AG04450 (cell line): ENCODE measurements around the gene XRCC3. TPM values are rescaled to one million over a fixed set of nuclear protein-coding genes. Genes with fewer than 3 reads are reported as not detected.

Source experiments
- CTCF ChIA-PET: fragments of 300-600, 350-600 bp; formaldehyde crosslinking; extraction: SDS; loops from one replicate; lab custom pipeline; 2022; ENCODE audit warnings: antibody characterized with exemption, inconsistent platforms; lab: Charles Lee
- POLR2A ChIA-PET: fragments of 350-600 bp; formaldehyde crosslinking; extraction: SDS; loops from one replicate; lab custom pipeline; 2021; ENCODE audit warnings: antibody characterized with exemption, inconsistent platforms; lab: Yijun Ruan, JAX
- DNase-seq: peaks from one replicate; pipeline ENCODE4 v3.0.0-alpha.2; 2011; ENCODE audit warnings: low read depth, low spot score
- H3K27ac ChIP-seq: one replicate; pipeline ENCODE4 v1.5.1; 2012; ENCODE audit warnings: low read depth, low read length, control low read depth
- H3K27me3 ChIP-seq: one replicate; pipeline ENCODE4 v1.6.0; 2012; ENCODE audit warnings: low read length; ENCODE audit not compliant: control insufficient read depth, insufficient read depth
- H3K4me3 ChIP-seq: 2 replicates; pipeline ENCODE4 v1.5.1; 2011; ENCODE audit warnings: mild to moderate bottlenecking, low read depth, low read length, control low read depth
- H3K9me3 ChIP-seq: 2 replicates; pipeline ENCODE4 v1.5.1; 2012; ENCODE audit warnings: low read length; ENCODE audit not compliant: control insufficient read depth, insufficient read depth
- CTCF ChIP-seq: IDR thresholded peaks from 2 replicates; pipeline ENCODE4 v1.5.1; 2011; ENCODE audit warnings: low read depth, low read length, control low read depth, inconsistent platforms
- polyA plus RNA-seq: library from polyadenylated mRNA; depleted of rRNA; stranded (reverse); fragments of >200 nt; gene quantifications from 2 replicates; pipeline ENCODE4 v1.2.3, GENCODE V29; 2011

The XRCC3 gene
- polyA plus RNA-seq, 1 experiment = 4.8 TPM

- Histone ChIP-seq H3K4me3 (no peak overlapping the region), H3K9me3 (no peaks in the 10 kb centered on the region), H3K27ac (no peak overlapping the region), H3K27me3 (no peaks in the 10 kb centered on the region)
- DNase-seq = no peak
- ChIA-PET POLR2A (no interaction called here), CTCF (interaction anchor here (0.9 kb wide), 1 partner anchor 142 kb away, joined by 3 read pairs; no protein-coding TSS in a partner anchor)
- TF ChIP-seq CTCF = no peak
Observed at GRCh38 chr14:103758059-103758776, 43.0 kb upstream of the XRCC3 start.

- no peaks in the 10 kb centered on the region for H3K27me3 ChIP-seq
- H3K9me3 ChIP-seq = no peaks in the 10 kb centered on the region
- ChIA-PET POLR2A (no interaction called here), CTCF (no interaction called here)
- no peak for TF ChIP-seq CTCF
- no peak overlapping the region for H3K27ac ChIP-seq
- no peak overlapping the region for H3K4me3 ChIP-seq
- no peak for DNase-seq
Observed at GRCh38 chr14:103755060-103755459, 39.8 kb upstream of the XRCC3 start.

GRCh38 chr14:103753774-103754173, 38.5 kb upstream of the XRCC3 start:
- no peak for DNase-seq
- Histone ChIP-seq H3K4me3 (no peak overlapping the region), H3K9me3 (no peaks in the 10 kb centered on the region), H3K27me3 (no peaks in the 10 kb centered on the region), H3K27ac (no peak overlapping the region)
- TF ChIP-seq CTCF = no peak
- POLR2A ChIA-PET = no interaction called here
- CTCF ChIA-PET = interaction anchor here (0.6 kb wide), 1 partner anchor 16 kb away, joined by 5 read pairs; no protein-coding TSS in a partner anchor

GRCh38 chr14:103749860-103750259, 34.6 kb upstream of the XRCC3 start:
- H3K9me3 ChIP-seq = no peaks in the 10 kb centered on the region
- DNase-seq = no peak
- POLR2A ChIA-PET = no interaction called here
- no peak overlapping the region for H3K4me3 ChIP-seq
- CTCF ChIA-PET = no interaction called here
- TF ChIP-seq CTCF = no peak
- H3K27ac ChIP-seq = no peak overlapping the region
- no peaks in the 10 kb centered on the region for H3K27me3 ChIP-seq

- H3K9me3 ChIP-seq = no peaks in the 10 kb centered on the region
- CTCF ChIA-PET = no interaction called here
- no peak for DNase-seq
- TF ChIP-seq CTCF = no peak
- H3K27me3 ChIP-seq = no peaks in the 10 kb centered on the region
- H3K4me3 ChIP-seq = no peak overlapping the region
- POLR2A ChIA-PET = no interaction called here
- H3K27ac ChIP-seq = no peak overlapping the region
Observed at GRCh38 chr14:103749452-103749851, 34.2 kb upstream of the XRCC3 start.
